SKM-1 (cell line): ENCODE results near the gene IL12RB2.

Source experiments
- DNase-seq: peaks from one replicate; lab custom pipeline; 2025; ENCODE audit not compliant: unreplicated experiment; lab: John Stamatoyannopoulos, UW

The IL12RB2 gene

DNA sequence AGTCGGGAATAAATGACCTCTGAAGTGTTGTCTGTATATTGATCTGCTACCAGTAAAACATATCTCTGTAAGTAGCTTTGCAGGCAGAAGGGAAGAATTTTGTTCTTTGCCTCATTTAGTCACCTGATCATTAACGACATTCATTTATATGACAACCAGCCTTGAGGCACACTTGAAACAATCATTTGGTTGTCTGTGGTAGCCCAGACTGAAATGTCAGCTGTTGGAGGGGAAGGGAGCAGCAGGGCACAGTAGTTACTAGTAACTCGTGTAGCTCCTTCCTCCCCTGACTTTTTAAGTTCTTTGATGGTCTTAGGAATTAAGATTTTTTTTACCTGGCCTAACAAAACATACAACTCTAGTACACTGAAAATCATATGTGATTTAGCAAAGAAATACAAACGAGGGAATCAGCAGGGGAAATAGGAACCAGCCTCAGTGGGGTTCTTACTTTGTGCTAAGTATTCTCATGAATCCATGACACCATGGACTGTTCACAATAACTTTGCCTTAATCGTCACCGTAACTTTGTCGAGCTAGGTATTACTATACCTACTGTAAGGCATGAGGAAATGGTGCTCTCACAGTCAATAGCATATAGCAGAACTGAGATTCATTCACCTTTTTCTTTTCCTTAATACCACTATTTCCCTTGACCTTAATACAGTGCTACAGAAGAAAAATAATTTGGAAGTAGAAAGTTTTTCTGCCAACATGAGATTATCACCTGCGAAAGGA, 6.4 kb downstream of the IL12RB2 start:
- no peak for DNase-seq

DNA sequence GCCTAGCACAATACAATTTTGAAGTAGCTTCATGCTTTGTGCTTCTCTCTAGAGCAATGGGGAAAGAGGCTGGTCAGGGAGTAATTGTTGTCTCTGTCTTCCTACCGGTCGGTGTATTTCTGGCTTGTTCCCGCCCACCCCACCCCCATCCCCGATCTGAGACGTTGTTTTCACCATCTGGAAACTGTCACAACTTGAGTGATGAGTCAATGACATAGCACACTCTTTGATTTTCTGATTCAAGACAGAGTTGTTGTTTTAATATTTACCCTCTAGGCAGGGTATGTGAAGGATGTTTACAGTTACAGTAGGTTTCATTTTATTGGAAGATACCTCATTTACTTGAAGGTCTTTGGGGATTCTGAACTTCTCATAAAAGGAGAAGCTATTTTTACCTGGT, 7.0 kb downstream of the IL12RB2 start:
- no peak for DNase-seq

DNA sequence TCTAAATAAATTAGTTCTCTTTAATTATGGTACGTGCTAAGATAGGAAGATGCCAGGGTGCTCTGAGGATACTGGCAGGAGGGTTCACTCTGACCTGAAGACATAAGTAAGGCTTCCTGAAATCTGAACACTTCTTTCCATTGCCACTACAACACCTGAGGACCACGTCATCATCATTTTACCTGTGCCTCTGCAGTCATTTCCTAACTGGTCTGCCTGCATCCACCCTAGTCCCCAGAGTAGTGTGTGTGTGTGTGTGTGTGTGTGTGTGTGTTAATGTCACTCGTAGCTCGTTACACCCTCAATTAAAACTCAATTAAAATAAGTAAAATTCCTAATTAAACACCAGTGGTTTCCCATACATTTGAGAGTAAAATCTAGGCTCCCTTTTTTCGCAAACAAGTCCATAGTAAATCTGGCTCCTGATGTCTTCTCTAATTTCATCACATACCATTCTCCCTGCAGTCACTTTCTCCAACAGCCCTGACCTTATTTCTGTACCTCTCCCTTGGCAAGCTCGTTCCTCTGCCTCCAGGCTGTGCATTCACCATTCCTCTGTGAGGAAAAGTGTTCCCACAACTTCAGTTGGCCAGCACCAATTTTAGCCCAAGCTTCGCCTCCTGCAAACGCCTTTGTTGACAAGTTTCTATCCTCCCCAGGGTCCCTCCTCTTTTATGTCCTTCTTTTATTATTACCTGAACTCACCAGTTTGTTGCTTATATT, 8.7 kb downstream of the IL12RB2 start:
- DNase-seq: no peak

DNA sequence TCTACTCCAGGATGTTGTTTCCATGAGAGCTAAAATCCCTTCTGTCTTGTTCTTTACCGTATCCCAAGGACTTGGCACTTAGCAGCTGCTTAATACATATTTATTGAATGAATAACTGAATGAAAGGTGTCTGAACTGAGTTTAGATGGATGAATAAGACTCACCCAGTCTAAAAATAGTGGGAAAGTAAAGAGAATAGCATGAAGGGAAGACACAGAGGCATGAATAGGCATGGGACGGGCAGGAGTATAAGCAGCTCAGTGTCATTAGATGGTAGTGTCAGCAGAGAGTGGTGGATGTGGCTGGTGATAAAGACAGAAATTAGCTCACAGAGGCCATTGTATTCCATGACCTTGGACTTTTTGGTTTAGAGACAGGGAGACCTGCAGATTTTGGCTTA, 9.2 kb downstream of the IL12RB2 start:
- no peak for DNase-seq

DNA sequence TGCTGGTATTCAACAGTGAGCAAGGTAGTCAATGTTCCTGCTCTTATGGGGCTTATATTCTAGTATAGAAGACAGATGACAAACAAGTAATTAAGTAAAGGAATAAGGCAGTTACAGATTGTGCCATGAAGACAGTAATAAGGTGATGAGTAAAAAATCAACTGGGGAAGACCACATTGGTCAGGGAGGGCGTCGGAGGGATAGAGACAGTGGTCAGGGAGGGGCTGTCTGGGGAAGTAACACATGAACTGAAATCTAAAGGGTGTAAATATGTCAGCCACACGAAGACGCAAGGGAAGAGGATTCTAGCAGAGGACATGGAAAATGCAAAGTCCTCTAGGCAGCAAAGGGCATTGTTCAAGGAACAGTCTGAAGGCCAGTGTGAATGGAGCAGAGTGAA, 10.1 kb downstream of the IL12RB2 start:
- no peak for DNase-seq

DNA sequence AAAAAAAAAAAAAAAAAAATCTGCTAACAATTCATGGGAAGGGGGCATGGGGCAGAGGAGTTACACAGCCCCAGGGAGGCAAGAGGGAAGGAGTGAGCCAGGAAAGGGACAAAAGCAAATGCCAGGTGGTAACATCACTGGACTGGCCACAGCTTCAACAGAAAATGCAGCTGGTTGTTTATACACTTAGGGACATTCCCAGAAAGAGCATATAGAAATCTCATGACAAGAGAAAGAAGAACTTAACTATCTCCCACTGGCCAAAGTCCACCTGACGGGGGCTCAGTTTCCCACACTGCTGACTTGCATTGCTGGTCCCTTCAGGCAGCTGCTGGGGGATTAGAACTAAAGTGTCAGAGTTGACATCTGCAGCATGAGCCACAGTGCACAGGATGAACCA, 14.8 kb downstream of the IL12RB2 start:
- DNase-seq: no peak

DNA sequence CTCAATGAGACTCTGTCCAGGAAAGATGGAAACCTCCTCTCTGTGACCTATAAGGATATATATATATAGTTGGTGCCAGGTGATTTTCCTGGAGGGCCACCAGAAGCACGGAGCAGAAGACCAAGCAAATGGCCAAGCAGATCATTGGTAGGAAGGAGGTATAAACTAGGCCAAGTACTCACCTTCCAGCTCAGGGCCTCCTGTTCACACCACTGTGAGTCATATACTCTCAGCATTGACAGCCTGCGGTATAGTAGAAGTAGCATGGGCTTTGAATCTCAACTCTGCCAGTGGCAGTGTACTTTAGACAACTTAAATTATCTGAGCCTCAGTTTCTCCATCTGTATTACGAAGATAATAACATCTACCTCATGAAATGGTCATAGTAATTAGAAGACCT, 15.4 kb downstream of the IL12RB2 start:
- DNase-seq: no peak

DNA sequence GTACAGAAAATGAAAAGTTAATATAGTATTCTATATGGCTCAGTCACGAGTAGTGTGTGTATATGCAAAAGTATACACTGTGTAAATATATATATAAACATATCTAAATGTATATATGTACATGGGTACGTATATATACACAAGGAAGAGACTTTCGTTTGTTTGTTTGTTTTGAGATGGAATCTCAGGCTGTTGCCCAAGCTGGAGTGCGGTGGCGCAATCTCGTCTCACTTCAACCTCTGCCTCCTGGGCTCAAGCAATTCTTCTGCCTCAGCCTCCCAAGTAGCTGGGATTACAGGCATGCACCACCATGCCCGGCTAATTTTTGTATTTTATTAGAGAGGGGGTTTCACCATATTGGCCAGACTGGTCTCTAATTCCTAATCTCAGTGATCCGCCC, 16.4 kb downstream of the IL12RB2 start:
- no peak for DNase-seq

DNA sequence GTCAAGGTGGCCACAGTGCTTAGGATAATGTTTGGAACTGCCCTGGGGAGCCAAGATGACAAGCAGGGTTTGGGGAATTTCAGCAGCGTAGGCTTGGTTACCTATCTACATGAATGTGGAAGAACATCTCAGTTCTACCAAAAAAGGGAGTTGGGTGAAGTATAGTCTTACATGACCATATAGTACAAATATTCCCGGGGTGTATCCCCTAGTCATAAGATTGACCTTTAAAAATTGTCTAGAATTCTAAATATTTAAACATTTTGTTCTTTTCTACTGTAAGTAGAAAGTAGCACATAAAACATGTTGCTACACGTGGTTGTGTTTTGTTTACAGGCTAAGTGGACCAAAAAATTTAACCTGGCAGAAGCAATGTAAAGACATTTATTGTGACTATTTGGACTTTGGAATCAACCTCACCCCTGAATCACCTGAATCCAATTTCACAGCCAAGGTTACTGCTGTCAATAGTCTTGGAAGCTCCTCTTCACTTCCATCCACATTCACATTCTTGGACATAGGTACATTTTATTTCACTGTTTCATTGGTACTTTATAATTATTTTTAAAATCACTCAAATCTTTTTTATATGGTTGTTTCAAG, 20.3 kb downstream of the IL12RB2 start:
- DNase-seq: no peak

DNA sequence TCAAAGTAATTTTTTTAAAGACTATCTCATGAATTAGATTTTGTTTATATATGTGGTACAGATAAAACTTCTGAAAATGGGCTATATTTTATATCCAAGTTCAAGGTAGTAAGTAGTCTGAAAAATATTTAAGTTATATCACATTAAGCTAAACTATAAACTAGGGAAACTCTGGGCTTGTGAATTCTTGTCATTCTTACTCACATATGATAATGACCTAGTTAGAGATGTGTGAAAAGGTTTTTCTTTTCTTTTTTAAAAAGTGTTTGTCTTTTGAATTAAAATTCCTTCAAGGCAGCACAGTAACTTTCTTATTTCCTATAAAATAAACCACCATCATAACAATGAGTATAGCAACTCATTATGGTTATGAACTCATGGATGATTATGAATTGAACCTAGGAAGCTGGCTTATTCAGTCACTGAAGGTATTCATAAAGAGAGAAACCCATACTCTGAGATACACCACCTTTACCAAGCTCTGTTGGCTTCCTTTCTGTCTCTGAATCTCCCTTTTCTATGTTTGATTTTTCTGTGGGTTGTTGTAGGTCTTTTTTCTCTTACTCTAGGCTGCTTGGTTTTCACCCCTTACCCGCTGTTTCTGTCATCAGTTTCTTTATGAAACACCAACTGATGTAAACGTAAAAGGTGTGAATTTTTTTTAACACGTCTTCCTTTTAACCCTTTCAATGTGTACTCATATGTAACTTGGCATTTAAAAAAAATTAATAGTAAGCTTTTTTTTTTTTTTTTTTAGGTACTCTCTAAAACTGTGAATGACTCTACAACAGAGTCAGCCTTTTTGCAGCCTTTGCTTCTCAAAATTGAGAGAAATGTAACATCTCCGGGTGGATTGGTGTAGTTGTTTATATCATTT, 25.2 kb downstream of the IL12RB2 start:
- DNase-seq: no peak

DNA sequence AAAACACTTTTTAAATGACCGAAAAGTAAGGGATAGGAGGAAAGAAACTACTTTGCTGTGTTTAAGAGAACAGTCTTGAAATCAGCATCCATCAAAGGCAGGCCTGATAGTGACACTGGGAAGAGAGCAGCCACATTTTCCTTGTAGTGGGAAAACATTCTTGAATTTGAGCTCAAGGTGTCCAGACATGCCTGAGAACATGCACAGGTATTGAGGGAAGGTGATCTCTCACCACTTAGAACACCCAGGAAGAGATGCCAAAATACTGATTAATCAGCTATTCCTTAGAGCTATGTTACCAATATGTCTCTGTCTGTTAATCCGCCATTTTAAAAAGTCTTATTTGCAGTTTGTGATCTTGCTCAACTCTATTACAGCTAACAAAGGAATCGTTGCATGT, 25.9 kb downstream of the IL12RB2 start:
- DNase-seq: no peak

DNA sequence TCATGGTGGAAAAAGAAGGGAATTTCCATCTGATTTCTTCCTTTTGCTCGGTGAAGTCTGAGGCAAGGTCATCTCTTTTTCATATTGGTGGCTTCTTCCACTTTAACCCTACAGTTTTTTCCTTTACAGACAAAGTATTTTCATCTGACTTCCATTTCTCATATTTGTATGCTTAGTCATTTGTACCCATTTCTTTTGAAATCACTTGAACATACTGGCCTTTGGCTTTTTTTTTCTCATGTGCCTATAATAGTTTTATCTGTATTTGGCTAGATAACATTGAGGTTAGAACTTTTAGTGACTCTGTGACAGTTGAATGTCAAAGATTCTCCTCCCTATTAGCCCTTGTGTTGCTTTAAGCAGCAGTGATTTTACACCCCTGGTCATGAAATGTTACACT, 27.7 kb downstream of the IL12RB2 start:
- no peak for DNase-seq

DNA sequence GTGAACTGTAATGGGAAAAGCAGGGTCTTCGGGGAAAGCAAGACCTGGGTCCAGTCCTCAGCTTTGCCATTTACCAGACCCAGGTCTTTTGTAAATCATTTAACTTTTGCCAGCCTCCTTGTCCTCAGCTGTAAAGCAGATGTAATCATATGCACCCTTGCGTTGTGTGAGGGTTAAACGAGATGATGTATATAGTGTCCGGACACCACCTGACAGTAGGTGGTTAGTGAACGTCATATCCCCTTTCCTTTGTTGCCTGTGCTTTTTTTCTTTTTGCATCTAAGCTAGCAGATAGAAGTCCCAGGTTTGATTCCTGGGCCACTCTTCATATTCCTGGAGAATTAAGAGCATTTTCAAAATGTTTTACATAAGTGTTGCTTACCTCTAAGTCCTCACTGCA, 28.5 kb downstream of the IL12RB2 start:
- DNase-seq: no peak

DNA sequence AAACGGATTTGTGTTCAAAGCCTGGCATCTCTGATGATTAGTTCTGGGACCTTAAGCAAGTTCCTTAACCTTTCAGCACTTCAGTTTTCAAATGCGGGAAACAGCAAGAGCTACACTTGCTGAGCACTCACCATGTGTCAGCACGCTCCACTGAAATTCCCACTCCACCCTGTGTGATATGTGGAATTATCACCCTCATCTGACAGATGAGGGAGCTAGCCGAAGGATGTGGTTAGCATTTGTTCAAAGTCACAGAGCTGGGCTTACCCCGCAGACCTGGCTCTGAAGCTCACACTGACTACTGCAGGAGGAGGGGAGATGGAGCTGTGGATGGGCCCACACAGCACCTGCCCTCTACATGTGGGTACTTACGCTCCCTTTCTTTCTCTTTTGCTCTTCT, 29.1 kb downstream of the IL12RB2 start:
- DNase-seq: no peak

DNA sequence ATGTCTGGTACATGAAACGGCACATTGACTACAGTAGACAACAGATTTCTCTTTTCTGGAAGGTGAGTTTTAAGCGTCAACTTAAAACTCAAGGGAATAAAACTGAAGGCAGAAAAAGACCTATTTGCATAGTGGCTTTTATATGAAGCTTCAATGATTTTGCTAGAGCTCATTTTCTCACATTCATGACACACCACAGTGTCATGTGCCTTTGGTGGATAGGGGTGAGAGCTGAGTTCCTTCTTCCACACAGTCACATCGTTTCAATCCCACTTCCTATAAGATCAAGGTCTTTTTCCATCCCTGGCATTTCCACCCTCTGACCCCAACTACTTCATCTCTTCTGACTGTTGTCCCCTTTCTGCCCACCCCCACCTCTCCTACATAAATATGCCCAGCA, 31.0 kb downstream of the IL12RB2 start:
- DNase-seq: no peak

DNA sequence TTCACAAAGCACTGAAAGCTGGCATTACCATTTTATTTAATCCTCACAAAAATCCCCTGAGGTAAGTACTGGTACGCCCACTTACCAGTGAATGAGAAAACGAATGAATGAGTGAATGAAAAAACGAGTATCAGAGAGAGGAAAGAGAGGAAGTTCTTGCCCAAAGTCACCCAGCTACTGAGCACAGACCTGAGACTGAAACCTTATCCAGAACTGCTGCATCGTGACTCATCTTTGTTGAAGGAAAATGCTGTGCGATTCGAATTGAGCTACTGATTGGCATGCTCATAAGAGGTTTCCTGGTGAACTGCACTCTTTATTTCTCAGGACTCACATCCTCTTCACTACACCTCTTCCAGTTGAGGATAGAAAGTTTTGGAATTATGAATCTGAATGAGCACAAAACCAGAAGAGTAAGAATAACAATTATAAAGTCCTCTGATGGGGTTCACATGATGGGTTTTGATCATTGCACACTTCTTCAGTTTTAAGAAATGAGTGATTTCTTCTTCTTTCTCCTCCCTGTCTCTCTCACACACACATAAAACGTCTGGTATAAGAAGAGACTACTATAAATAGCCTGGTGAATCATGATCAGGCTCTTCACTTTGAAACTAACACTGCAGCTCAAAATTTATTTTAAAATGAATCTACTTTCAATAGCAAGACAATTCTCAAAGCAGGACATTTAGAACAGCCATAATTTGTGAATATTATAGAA, 32.1 kb downstream of the IL12RB2 start:
- no peak for DNase-seq

DNA sequence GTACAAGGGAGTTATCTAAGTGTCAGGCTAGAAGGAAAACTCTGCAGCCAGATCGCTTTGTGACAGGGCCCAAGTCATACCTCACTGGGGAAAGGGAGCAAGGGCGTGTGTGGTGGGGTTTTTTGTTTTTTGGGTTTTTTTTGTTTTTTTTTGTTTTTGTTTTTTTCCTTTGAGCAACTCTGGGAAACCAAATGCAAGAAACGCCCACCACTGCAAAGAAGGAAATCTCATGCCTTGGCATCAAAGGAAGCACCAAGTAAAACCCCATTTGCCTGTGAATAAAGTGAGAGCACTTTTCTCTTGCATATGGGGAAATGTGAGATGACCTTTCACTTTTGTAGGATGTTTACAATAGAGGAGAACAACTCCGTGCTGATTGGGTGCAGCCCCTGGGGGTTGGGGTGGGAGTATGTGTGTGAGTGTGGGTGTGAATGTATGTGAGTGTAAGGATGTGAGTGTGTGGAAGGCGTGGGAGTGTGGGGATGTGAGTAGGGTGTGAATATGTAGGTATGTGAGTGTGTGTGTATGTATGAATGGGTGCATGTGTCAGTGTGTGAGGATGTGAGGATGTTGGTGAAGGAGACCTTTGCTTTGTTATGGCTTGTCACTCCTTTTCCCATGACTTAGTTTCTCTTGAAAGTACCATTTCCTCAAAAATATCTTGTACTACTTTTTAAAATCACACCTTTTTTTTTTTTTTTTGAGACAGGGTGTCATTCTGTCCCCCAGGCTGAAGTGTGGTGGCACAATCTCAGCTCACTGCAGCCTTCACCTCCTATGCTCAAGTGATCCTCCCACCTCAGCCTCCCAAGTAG, 34.6 kb downstream of the IL12RB2 start:
- DNase-seq: no peak

DNA sequence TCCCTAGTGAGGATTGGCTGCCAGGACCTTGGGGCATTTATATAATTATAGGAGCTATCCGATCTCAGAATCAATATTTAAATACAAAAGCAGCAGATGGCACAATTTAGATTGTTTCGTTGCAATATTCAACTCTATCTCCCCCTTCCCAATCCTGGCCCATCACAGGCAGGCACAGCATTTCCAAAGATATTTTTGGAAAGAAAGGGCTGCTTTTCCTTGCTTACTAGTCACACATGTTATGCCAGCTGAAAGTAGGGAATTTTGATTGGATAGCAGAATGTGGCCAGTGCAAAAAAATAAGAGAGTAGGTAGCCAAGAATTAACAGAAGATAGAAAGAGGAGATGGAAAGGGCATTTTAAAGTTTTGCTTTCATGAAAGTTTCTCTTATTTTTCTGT, 37.9 kb downstream of the IL12RB2 start:
- DNase-seq: no peak

DNA sequence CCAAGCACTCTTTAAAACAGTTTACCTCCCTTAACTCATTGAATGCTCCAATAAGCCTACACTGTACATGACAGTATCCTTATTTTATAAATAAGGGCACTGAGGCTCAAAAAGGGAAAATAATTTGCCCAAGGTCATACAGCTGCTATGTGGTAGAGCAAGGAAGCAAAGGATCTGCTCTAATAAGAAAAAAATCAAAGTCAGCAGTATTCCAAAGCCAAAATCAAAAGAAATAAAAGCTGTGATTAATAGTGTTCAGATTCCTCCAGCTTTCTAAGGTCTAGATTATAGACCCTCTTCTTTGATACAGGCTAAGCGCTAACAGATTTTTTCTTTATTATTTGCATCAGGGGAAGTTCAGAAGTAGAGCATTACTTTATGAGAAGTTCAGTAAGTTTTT, 39.3 kb downstream of the IL12RB2 start:
- no peak for DNase-seq
